GM21529 (cell line): ENCODE measurements around the gene HEXD.
"Not testable (repeated sequence)": the region's sequence is repeated elsewhere in the genome, so short reads cannot be mapped to it uniquely, and the experiment has no call there.

Experiments used
- ATAC-seq: cut with Tn5 transposase; IDR thresholded peaks from one replicate; pipeline ENCODE4 v1.9.1; 2021; ENCODE audit not compliant: unreplicated experiment

The HEXD gene

GRCh38 chr17:82418001-82418986 lies at the start of gene HEXD, which contains the start of gene OGFOD3:
Gene HEXD, plus strand, starts transcription at chr17:82418347. Its CDS starts 1,453 bp downstream, at chr17:82419800.
Gene OGFOD3, minus strand, starts transcription at chr17:82418586. Its CDS starts 101 bp downstream, at chr17:82418485.
- ATAC-seq = peak; percentile 80

- no peak for ATAC-seq
Measured at GRCh38 chr17:82369211-82369610, 48.9 kb upstream of the HEXD start.

- no peak for ATAC-seq
Measured at GRCh38 chr17:82370471-82371332, 47.4 kb upstream of the HEXD start.

- no peak for ATAC-seq
Measured at GRCh38 chr17:82371333-82372248, 46.6 kb upstream of the HEXD start, which contains the start of gene UTS2R. Gene UTS2R, plus strand, starts transcription at chr17:82371765. Its CDS starts 2,560 bp downstream, at chr17:82374325.

- no peak for ATAC-seq
Measured at GRCh38 chr17:82372249-82373071, 45.7 kb upstream of the HEXD start.

- ATAC-seq = not testable (repeated sequence)
Measured at GRCh38 chr17:82373072-82373452, 45.1 kb upstream of the HEXD start.

GRCh38 chr17:82373731-82374625 lies 44.2 kb upstream of the HEXD start:
- no peak for ATAC-seq

GRCh38 chr17:82374626-82375331 lies 43.4 kb upstream of the HEXD start:
- no peak for ATAC-seq

GRCh38 chr17:82375359-82376041 lies 42.6 kb upstream of the HEXD start:
- ATAC-seq = no peak

GRCh38 chr17:82376042-82376730 lies 42.0 kb upstream of the HEXD start:
- ATAC-seq = no peak

- not testable (repeated sequence) for ATAC-seq
Measured at GRCh38 chr17:82377294-82377693, 40.9 kb upstream of the HEXD start.

- ATAC-seq = no peak
Measured at GRCh38 chr17:82377924-82378740, 40.0 kb upstream of the HEXD start.

GRCh38 chr17:82378741-82379021 lies 39.5 kb upstream of the HEXD start:
- no peak for ATAC-seq

- ATAC-seq = no peak
Measured at GRCh38 chr17:82380860-82381702, 37.1 kb upstream of the HEXD start.

GRCh38 chr17:82381703-82382009 lies 36.5 kb upstream of the HEXD start:
- not testable (repeated sequence) for ATAC-seq
